Measurements from ENCODE around the gene ZDHHC5.

ZDHHC5 gene

GRCh38 chr11:57735619-57736298 is 67.8 kb downstream of the ZDHHC5 start:
- DNase-seq, result no peak

GRCh38 chr11:57741132-57742086 is 73.5 kb downstream of the ZDHHC5 start, which contains the start of gene SELENOH:
TSS of gene SELENOH (plus strand) at chr11:57741491. CDS start at chr11:57741596, 105 bp downstream.
- DNase-seq, result peak; percentile 84

GRCh38 chr11:57742087-57742452 is 74.2 kb downstream of the ZDHHC5 start:
- no peak for DNase-seq

GRCh38 chr11:57744357-57744756 is 76.4 kb downstream of the ZDHHC5 start:
- no peak for DNase-seq

GRCh38 chr11:57745206-57745605 is 77.3 kb downstream of the ZDHHC5 start:
- no peak for DNase-seq

GRCh38 chr11:57746920-57747319 is 79.0 kb downstream of the ZDHHC5 start:
- no peak for DNase-seq

All from activated CD4-positive, alpha-beta T cell treated with anti-CD3 and anti-CD28 coated beads for 1 hour (primary cell).